GM23338 (cell line): ENCODE data around the gene SLC30A10.
"Not testable (repeated sequence)": the region's sequence is repeated elsewhere in the genome, so short reads cannot be mapped to it uniquely, and the experiment has no call there.

Experiments used
- CREB1 ChIP-seq: fragments of 250-450 bp; sonication (Bioruptor Pico); IDR thresholded peaks from 2 replicates; pipeline ENCODE4 v1.5.0; 2020; ENCODE audit warnings: low read depth, mild to moderate bottlenecking, moderate library complexity
- EZH2 ChIP-seq: fragments of 200-600 bp; sonication (generic); IDR thresholded peaks from one replicate; pipeline ENCODE4 v1.8.0; 2017; ENCODE audit warnings: antibody characterized with exemption, mild to moderate bottlenecking, low read depth; ENCODE audit not compliant: unreplicated experiment
- TF ChIP-seq, protein P1 (sequence below), 2 experiments: fragments of 200-600 bp in 1 of 2; sonication (generic) in 1 of 2; conservative IDR thresholded peaks; 2 replicates each; pipeline versions ENCODE4 v1.5.1 to v1.6.1; 2016 to 2017; ENCODE audit warnings: antibody characterized with exemption in 2 of 2, low read depth in 2 of 2, mild to moderate bottlenecking in 2 of 2, moderate library complexity in 1 of 2
- TF ChIP-seq, protein P2 (sequence below): IDR thresholded peaks from 2 replicates; pipeline ENCODE4 v1.6.1; 2016; ENCODE audit warnings: antibody characterized with exemption

DNA sequence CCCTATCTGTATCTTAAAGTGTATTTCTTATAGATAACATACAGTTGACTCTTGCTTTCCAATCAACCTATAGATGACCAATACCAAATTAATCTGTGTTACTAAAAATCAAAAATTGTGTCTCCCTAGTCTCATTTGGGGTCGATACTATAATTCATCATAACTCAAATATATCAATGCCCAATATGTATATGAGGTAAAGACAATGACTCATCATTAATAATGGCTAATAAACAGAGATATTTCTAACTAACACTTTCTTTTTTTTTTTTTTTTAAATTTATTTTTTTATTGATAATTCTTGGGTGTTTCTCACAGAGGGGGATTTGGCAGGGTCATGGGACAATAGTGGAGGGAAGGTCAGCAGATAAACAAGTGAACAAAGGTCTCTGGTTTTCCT, 55.8 kb downstream of the SLC30A10 start:
- TF ChIP-seq, protein P1, sequence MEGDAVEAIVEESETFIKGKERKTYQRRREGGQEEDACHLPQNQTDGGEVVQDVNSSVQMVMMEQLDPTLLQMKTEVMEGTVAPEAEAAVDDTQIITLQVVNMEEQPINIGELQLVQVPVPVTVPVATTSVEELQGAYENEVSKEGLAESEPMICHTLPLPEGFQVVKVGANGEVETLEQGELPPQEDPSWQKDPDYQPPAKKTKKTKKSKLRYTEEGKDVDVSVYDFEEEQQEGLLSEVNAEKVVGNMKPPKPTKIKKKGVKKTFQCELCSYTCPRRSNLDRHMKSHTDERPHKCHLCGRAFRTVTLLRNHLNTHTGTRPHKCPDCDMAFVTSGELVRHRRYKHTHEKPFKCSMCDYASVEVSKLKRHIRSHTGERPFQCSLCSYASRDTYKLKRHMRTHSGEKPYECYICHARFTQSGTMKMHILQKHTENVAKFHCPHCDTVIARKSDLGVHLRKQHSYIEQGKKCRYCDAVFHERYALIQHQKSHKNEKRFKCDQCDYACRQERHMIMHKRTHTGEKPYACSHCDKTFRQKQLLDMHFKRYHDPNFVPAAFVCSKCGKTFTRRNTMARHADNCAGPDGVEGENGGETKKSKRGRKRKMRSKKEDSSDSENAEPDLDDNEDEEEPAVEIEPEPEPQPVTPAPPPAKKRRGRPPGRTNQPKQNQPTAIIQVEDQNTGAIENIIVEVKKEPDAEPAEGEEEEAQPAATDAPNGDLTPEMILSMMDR (conservative IDR thresholded peaks at IDR 0.05; ENCODE audit: low read depth in 2 of 2) = not testable (repeated sequence)
- TF ChIP-seq, protein P2, sequence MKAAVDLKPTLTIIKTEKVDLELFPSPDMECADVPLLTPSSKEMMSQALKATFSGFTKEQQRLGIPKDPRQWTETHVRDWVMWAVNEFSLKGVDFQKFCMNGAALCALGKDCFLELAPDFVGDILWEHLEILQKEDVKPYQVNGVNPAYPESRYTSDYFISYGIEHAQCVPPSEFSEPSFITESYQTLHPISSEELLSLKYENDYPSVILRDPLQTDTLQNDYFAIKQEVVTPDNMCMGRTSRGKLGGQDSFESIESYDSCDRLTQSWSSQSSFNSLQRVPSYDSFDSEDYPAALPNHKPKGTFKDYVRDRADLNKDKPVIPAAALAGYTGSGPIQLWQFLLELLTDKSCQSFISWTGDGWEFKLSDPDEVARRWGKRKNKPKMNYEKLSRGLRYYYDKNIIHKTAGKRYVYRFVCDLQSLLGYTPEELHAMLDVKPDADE = not testable (repeated sequence)
- TF ChIP-seq CREB1 (CRISPR knock-in tag); EZH2: not testable (repeated sequence)
